HL-60/S4 (cell line): Measurements from ENCODE around the gene CDKL5.

ENCODE experiments used
- in situ Hi-C: fragments of 300-500 bp; cut with MboI; formaldehyde crosslinking; loops from 2 replicates; pipeline ENCODE4 v1.14.3; 2022; ENCODE audit warnings: low sequenced_read_pairs

CDKL5 gene

GRCh38 chrX:18455384-18455783 is 30.0 kb downstream of the CDKL5 start:
- in situ Hi-C loops: no loop called here

DNA sequence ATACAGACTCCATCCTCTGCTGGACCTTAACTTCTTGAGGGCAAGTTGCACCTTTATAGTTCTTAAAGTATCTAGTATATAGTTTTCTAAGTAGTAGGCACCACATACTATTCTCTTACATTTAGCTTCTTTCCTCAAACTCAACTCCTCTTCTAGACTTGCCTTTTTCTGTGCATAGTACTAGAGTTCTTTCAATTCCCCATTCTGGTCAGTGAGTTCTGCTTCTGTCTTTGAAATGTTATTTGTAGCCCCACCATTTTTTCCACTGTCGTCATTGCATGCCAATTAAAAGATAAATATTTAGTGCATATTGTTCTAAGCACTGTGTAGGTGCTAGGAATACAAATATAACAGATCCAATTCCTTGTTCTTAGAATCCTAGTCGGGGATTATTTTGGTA is 31.6 kb downstream of the CDKL5 start:
- in situ Hi-C loops: no loop called here

GRCh38 chrX:18461431-18461830 is 36.0 kb downstream of the CDKL5 start:
- in situ Hi-C loops: no loop called here

DNA sequence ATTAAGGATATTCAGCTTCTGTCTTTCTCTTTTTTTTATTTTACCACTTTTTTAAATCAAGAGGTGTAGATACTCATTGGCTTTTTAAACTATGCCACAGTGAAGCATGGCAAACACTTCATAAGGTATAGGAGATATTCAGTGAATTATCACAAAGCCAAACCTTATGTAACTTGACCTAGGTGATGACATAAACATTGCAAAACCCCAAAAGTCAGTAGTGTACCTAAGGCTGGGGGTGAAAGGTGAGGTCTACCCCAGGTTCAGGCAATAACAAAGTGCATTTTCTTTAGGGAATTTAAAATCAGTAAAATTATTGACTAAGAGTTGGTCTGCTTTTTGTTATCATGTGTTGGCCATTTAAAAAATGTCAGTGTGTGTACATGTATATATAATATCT is 39.1 kb downstream of the CDKL5 start:
- in situ Hi-C loops: no loop called here

DNA sequence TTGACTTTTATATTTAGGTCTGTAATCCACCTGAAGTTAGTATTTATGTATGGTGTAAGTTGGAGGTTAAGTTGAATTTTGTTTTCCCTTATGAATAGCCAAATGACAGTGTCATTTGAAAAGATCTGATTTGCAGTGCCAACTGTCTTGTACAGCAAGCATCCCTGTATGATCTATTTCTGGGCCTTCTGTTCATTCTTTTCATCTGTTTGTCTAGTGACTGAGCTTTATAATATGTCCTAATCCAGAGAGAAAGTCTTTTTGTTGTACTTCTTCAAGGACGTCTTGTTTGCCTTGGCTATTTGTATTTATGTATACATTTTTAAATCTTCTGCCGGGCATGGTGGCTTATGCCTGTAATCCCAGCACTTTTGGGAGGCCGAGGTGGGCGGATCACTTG is 39.6 kb downstream of the CDKL5 start:
- in situ Hi-C loops: no loop called here

GRCh38 chrX:18468599-18468998 is 43.2 kb downstream of the CDKL5 start:
- in situ Hi-C loops: no loop called here

GRCh38 chrX:18471296-18471695 is 45.9 kb downstream of the CDKL5 start:
- in situ Hi-C loops: no loop called here

- in situ Hi-C loops: no loop called here
Observed at GRCh38 chrX:18490806-18491555, 65.6 kb downstream of the CDKL5 start.

DNA sequence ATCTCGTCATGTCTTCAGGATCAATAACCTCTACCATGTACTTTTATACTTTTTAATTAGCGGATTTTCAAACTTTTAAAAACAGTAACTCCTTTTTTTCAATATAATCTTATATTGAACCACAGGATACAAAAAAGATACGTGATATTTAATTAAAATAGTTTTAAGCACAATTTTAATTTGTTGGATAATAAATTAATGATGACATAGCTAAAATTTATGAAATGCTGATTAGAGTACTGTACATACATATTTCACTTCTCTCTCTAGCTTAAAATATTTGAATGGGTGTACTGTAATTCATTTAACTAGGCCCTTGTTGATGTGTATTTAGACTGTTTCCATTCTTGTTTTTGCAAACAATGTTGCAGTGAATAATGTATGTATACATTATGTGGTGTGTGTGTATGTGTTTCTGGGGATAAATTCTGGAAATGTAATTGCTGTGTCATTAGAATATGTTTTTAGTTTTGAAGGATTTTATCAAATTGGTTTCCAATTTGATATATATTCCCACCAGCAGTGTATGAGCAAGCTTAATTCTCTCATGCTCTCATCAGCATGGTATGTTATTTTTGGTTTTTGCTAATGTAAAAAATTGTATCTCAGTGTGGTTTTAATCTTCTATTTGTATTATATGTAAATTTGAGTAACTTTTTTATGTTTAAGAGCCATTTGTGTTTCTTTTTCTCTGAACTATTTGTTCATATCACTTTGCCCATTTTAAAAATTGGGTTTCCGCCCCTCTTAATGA is 66.4 kb downstream of the CDKL5 start:
- in situ Hi-C loops: no loop called here

- in situ Hi-C loops: no loop called here
Observed at GRCh38 chrX:18534949-18535348, 109.5 kb downstream of the CDKL5 start.

DNA sequence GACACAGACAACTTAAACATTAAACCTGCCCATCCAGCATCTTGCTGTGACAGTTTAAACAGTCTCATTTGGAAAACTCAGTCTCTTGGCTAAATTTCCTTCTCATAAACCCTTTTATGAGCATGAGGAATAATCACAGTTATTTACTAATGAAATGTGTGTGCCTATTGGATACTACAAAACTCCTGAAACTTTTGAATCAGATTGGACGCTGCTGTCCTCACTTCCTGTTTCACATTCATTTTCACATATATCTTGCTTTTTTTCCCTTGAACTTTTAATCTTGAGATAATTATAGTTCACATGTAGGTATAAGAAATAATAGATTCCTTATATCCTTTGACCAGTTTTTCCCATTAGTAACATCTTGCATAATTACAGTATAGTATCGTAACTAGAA is 111.7 kb downstream of the CDKL5 start:
- in situ Hi-C loops: no loop called here

DNA sequence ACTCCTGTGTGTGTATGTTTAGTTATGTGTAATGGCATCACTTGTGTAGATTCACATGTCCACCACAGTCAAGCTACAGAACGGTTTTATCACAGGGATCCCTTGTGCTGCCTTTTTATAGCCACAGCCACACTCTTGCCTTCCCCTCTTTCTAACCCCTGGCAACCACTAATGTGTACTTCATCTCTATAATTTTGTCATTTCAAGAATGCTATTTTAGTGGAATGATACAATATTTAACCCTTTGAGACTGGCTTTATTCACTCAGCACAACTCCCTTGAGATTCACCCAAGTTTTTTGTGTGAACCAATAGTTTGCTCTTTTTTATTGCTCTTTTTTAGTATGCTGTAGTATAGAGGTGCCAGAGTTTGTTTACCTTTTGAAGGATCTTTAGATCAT is 112.1 kb downstream of the CDKL5 start:
- in situ Hi-C loops: no loop called here

GRCh38 chrX:18542131-18542530 is 116.7 kb downstream of the CDKL5 start:
- in situ Hi-C loops: no loop called here

GRCh38 chrX:18542905-18543304 is 117.5 kb downstream of the CDKL5 start:
- in situ Hi-C loops: no loop called here

GRCh38 chrX:18543738-18544137 is 118.3 kb downstream of the CDKL5 start:
- in situ Hi-C loops: no loop called here

DNA sequence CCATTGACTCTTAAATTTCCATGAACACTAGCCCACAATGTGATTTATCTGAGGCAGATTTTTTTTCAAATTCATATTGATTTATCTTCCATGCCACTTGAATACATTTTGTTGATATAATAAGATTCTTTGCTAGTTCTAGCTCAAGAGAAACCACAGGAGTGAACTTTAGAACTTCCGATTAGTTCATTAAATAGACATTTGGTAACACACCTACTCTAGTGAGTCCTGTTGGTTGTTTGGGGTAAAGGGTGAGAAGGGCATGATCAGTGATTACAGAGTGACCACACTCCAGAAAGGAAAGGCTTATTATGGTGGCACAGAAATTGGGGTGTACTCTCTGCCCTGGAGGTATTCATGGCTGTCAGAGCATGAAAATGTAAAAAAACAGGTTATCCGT is 120.4 kb downstream of the CDKL5 start:
- in situ Hi-C loops: no loop called here

GRCh38 chrX:18548996-18549395 is 123.6 kb downstream of the CDKL5 start:
- in situ Hi-C loops: no loop called here

DNA sequence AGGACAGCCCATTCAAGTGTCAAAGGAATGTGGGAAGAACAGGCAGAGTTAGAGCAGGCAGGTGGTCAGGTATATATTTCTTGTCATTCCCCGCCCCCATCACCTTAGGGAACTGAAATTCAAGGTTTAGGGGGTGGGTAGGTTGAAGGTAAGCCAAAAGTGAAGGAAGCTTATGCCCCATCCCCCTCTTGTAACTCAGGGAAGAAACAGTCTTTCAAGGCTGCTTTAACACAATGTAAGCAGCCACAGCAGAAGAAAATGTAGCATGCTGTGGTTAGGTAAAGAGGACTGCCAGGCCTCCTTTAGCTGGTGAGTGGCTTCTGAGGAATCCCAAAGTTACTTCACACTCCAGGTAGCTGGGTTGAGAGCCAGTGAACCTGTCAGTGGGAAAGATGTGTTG is 124.2 kb downstream of the CDKL5 start:
- in situ Hi-C loops: no loop called here

GRCh38 chrX:18557879-18558278 is 132.5 kb downstream of the CDKL5 start:
- in situ Hi-C loops: no loop called here

- in situ Hi-C loops: no loop called here
Observed at GRCh38 chrX:18558799-18559198, 133.4 kb downstream of the CDKL5 start.

DNA sequence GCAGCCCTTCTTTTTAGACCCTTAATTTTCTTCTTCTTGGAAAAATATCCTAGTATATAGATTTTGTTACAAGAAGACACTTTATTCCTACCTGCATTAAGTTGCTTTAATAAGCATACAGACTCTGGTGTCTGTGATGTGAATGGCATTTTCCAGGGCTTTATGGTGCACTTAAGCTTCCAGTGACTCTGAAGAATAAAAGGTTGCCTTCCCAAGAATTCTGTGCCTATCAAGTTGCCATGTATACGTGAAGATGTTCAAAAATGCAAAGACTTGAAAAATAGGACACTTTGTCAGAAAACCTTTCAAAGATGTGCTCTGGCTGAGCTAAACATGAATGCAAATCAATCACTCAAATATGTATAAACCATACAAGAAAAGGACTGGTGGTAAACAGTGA is 135.6 kb downstream of the CDKL5 start:
- in situ Hi-C loops: no loop called here

- in situ Hi-C loops: no loop called here
Observed at GRCh38 chrX:18565727-18566126, 140.3 kb downstream of the CDKL5 start.

- in situ Hi-C loops: no loop called here
Observed at GRCh38 chrX:18566748-18567147, 141.3 kb downstream of the CDKL5 start.
